HG02610 (cell line): Measurements from ENCODE around the gene GH2.
"Not testable (repeated sequence)": the region's sequence is repeated elsewhere in the genome, so short reads cannot be mapped to it uniquely, and the experiment has no call there.

ENCODE experiments used
- ATAC-seq: cut with Tn5 transposase; IDR thresholded peaks from one replicate; pipeline ENCODE4 v1.9.1; 2021; ENCODE audit warnings: mild to moderate bottlenecking, moderate library complexity; ENCODE audit not compliant: unreplicated experiment

The GH2 gene

DNA sequence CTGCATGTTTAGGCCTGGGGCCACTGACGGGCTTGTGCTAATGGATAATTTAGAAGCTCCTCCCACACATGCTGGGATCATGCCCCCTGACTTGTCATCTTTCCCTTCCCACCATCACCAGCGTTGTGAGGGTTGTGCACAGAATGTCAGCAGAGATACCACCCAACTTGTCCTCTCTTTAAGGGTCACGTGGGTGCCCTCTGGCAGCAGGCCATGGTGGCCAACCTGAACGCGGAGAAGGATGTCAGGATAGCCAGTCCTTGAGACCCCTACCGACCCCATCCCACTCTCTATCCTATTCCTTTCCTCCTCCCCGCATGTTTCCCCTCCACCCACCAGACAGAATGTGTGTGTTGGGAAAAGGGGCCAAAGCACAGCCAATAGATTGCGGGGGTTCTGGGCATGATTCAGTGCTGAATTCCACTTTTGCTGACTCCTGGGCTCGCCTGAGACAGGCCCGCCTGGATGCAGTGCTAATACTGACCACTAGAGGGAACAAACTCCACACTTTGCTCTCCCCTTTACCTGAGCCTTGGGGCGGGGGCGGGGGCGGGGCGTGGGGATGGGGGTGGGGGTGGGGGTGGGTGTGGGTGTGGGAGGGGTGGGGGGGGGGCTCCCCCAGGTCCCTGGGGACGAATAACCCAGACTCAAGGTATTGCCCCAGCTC is at the start of gene GH2:
TSS of gene GH2 (minus strand) at position 10 of the 667 bp plus-strand sequence. CDS start 143 bp downstream, outside the sequence.
- no peak for ATAC-seq

- peak; percentile 42 for ATAC-seq
Observed at GRCh38 chr17:63930951-63931575, 49.3 kb upstream of the GH2 start.

DNA sequence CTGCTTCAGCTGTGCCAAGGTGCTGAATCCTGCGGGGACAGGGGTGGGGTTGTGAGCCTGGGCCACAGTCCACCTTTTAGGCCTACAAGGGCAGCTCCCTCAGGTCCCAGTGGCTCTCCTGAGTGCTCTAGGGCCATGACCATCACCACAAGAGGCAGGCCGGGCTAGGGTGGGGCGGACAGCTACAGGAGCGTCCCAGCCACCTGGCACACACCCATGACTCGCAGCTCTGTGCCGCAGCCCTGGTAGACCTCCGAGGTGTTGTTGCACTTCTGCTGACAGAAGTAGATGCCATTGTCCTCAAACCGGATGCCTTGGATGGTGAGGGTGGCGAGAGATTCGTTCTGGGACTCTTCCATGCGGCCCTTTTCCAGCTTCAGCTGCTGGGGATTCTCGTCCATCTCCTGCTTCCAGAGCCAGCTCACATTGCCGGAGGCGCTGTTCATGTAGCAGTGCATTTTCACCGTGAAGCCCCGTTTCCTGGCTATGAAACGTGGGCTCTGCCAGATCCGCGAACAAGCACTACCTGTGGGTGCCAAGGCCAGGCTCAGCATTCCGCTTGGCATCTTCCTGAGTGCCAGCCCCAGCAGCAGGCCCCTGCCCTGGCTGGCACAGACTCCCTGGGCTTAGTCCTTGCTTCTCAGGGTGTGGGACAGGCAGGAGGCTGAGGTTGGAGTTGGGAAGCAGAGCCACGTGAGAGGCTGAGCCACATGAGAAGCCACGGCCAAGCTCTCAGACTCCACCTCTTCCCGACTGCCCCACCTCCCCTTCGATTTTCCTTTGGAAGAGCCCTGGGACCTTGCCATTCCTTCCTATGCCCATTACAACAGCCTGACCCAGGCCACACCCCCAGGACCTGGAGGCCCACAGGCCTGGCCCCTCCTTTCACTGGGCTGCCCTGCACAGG is 48.4 kb upstream of the GH2 start:
- ATAC-seq, result no peak

GRCh38 chr17:63928966-63929695 is 47.4 kb upstream of the GH2 start:
- ATAC-seq, result no peak

DNA sequence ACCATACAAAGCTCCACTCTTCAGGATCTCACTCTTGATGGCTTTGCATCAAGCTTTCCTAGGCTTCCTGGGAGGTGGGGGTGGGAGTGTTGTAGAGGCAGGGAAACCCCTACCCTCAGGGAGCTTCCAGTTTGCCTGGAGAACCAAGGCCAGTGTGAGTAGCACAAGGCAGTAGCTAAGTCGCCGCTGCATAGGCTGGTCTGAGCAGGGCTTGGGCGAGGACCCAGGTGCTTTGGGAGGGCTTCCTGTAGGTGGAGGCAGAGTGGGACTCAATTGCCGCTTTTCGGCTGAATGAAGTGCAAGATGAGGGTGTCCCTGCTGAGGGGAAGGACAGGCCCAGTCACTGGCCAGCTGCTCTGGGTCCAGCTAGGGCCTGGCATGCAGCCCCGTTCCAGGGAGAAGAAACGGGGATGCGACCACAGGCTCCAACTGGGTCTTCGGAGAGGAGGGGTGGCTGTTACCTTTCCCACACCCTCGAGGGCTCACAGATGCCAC is 46.5 kb upstream of the GH2 start:
- no peak for ATAC-seq

DNA sequence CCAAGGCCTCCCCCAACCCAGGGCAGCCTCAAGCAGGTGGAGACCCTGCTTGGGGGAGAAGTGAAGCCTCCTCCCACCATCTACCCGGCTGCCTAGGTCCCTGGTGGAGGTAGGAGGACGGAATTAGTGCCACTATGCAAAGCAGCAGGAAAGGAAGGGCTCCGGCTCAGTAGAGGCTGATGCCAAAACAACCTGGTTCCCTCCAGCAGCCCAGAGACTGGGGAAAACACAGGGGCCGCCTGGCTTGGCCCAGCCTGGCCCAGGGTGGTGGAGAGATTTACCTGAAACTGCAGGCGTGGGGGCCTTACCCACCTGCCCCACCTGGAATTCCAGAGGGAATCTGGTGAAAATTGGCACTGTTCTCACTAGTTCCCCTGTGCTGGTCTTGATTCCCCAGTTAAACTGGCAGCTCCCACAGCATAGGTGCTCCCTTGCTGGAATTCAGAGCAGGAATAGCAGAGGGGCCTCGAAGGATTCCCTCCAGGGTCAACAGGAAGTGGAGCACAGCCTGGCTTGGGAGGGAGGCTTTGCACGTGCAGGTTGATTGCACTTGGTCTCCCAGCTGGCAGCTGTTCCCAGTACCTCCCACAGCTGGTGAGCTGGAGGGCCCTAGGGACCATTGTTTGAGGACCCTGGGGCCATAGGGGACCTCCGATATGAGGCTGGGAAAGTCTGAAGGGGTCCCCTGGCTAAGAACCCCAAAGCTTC is 45.9 kb upstream of the GH2 start:
- ATAC-seq, result no peak

GRCh38 chr17:63926164-63926563 is 44.4 kb upstream of the GH2 start:
- ATAC-seq, result no peak

DNA sequence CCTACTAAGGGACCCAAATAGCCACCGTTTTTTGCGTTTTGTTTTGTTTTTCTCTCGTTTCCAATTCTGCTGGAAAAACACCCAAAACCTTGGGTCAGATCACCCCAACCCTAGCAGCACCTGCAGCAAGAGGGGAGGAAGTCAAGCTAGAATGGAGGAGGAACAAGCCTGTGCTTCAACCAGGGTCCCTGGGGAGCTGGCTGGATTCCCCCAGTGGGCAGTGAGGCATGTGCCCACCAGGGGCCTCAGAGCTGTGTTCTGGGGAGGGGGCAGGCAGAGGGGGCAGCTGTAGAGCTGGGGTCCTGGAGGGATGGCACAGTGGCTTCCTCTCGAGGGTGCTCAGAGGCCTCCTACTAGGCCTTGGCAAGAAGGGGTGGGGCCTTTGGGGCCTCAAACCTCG is 43.9 kb upstream of the GH2 start:
- ATAC-seq, result no peak

- ATAC-seq, result not testable (repeated sequence)
Observed at GRCh38 chr17:63922402-63922801, 40.7 kb upstream of the GH2 start.

GRCh38 chr17:63920779-63921178 is 39.0 kb upstream of the GH2 start:
- ATAC-seq, result not testable (repeated sequence)

GRCh38 chr17:63920050-63920449 is 38.3 kb upstream of the GH2 start:
- ATAC-seq, result not testable (repeated sequence)

DNA sequence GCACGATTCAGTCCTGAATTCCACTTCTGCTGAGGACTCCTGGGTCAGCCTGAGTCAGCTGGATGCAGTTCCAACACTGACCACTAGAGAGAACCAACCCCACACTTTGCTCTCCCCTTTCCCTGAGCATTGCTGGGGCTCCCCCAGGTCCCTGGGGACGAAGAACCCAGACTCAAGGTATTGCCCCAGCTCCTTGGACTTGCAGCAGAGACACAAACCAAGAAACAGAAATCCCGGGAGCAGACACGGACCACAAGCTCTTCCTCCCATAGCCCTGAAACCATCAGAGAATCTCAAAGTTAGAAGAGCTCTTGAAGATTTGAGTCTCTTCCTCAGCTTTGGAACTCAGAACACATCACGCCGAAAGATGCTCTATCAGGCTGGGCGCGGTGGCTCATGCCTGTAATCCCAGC is 37.6 kb upstream of the GH2 start:
- ATAC-seq, result no peak

GRCh38 chr17:63918789-63919305 is 37.1 kb upstream of the GH2 start, which contains the start of gene GH1:
Gene GH1, minus strand, starts transcription at chr17:63918839. Its CDS starts 63 bp downstream, at chr17:63918776.
- ATAC-seq, result not testable (repeated sequence)

GRCh38 chr17:63918305-63918704 is 36.6 kb upstream of the GH2 start:
- no peak for ATAC-seq

DNA sequence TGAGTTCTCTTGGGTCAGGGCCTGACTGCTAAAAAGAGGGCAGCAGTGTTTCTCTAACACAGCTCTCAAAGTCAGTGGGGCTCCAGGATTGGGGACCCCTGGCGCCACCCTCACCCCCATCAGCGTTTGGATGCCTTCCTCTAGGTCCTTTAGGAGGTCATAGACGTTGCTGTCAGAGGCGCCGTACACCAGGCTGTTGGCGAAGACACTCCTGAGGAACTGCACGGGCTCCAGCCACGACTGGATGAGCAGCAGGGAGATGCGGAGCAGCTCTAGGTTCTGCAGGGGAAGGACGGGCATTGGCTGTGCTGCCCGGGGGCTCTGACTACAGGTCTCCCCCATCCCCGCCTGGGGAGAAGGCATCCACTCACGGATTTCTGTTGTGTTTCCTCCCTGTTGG is 35.9 kb upstream of the GH2 start:
- no peak for ATAC-seq

GRCh38 chr17:63917206-63917605 is 35.5 kb upstream of the GH2 start:
- ATAC-seq, result not testable (repeated sequence)

DNA sequence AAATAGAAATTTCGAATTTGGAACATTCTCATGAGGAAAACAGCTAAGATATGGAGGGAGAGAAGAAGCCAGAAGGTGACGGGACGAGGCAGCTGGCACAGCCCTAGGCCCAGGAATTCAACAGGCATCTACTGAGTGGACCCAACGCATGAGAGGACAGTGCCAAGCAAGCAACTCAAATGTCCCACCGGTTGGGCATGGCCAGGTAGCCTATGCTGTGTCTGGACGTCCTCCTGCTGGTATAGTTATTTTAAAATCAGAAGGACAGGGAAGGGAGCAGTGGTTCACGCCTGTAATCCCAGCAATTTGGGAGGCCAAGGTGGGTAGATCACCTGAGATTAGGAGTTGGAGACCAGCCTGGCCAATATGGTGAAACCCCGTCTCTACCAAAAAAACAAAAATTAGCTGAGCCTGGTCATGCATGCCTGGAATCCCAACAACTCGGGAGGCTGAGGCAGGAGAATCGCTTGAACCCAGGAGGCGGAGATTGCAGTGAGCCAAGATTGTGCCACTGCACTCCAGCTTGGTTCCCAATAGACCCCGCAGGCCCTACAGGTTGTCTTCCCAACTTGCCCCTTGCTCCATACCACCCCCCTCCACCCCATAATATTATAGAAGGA is 34.9 kb upstream of the GH2 start:
- ATAC-seq, result no peak

DNA sequence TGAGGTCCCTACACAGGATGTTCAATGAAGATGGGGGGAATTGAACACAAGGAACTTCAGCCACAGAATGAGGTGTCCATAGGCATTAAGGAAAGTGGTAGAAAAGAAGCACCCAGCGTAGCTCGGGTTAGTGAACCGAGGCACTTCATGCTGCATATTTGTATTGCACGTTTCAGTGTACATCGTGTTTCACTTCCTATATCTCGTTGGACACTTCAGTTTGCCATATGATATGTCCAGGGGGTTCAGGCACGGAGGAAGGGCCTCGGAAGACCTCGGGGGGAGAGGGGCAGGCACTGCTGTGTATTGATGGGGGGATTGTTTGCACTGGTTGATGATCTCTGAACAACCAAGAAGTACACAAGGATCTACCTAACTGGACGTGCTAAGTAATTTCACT is 34.0 kb upstream of the GH2 start:
- peak; percentile 56 for ATAC-seq

- no peak for ATAC-seq
Observed at GRCh38 chr17:63914471-63914870, 32.7 kb upstream of the GH2 start.
